ENCODE measurements around the gene BCL2L11.

Gene BCL2L11

DNA sequence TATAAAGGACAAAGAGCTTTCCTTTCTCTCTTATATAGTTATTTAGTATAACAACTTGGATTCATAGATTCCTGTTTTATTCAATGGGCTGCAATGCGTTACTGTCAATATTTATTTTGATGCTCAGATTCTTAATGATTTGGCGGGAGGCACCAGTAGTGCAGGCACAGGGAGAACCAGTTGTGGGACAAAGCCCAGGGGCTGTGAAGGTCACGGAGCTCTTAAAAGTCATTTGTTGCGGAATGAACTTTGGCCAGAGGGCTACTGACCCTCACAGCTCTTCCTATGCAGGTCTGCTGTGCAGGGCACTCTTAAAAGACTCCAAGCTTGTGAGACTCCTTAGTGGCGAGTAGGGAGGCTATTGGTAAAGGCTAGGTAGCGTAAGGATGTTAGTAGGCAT lies 34.0 kb downstream of the BCL2L11 start:
- no peak for DNase-seq (ENCODE audit: low read depth)
- no peak overlapping the region for H3K4me3 ChIP-seq (ENCODE audit: low read depth, low read length)
- TF ChIP-seq, protein P1, sequence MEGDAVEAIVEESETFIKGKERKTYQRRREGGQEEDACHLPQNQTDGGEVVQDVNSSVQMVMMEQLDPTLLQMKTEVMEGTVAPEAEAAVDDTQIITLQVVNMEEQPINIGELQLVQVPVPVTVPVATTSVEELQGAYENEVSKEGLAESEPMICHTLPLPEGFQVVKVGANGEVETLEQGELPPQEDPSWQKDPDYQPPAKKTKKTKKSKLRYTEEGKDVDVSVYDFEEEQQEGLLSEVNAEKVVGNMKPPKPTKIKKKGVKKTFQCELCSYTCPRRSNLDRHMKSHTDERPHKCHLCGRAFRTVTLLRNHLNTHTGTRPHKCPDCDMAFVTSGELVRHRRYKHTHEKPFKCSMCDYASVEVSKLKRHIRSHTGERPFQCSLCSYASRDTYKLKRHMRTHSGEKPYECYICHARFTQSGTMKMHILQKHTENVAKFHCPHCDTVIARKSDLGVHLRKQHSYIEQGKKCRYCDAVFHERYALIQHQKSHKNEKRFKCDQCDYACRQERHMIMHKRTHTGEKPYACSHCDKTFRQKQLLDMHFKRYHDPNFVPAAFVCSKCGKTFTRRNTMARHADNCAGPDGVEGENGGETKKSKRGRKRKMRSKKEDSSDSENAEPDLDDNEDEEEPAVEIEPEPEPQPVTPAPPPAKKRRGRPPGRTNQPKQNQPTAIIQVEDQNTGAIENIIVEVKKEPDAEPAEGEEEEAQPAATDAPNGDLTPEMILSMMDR (IDR thresholded peaks at IDR 0.05; ENCODE audit: insufficient read depth, low read depth, low read length, missing control alignments): no peak

DNA sequence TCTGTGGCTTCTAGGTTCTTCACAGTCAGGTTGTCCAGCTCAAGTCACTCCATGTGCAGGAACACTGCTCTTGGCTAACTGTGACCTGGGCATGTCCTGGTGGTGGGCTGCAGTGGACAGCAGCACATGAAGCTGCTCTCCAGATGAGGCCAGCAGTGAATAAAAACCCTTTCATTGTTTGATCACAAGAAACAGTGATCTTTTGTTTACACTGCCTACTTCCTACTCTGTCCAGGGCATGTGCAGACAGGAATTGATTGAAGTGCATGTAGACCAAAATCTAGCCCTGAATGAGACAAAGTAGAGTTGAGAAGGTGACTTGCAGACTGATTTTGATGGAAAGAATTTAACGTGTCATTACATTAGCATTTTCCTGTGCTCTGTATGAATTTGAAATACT lies 34.9 kb downstream of the BCL2L11 start:
- no peak overlapping the region for H3K4me3 ChIP-seq (ENCODE audit: low read depth, low read length)
- DNase-seq (ENCODE audit: low read depth): no peak
- TF ChIP-seq, protein P1 (IDR thresholded peaks at IDR 0.05; ENCODE audit: insufficient read depth, low read depth, low read length, missing control alignments): no peak

DNA sequence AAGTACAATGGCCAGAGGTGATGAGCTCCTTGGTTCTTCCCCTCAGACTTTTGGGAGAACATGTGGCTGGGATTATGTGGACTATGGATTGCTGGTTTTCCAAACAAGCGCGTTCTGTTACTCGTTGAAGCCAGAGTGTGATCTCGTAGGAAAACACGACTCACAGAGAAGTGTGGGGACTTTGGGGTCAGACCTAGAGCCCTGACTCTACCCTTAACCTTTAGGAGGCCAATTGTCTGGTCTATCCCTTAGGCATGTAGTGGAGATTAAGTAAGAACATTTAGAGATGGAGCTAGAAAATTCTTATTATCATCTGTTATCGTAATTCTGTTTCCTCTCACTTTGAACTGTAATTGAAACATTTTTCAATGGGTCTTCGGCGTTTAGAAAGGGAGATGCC lies 35.8 kb downstream of the BCL2L11 start:
- H3K4me3 ChIP-seq (ENCODE audit: low read depth, low read length): no peak overlapping the region
- no peak for DNase-seq (ENCODE audit: low read depth)
- TF ChIP-seq, protein P1 (IDR thresholded peaks at IDR 0.05; ENCODE audit: insufficient read depth, low read depth, low read length, missing control alignments): no peak

DNA sequence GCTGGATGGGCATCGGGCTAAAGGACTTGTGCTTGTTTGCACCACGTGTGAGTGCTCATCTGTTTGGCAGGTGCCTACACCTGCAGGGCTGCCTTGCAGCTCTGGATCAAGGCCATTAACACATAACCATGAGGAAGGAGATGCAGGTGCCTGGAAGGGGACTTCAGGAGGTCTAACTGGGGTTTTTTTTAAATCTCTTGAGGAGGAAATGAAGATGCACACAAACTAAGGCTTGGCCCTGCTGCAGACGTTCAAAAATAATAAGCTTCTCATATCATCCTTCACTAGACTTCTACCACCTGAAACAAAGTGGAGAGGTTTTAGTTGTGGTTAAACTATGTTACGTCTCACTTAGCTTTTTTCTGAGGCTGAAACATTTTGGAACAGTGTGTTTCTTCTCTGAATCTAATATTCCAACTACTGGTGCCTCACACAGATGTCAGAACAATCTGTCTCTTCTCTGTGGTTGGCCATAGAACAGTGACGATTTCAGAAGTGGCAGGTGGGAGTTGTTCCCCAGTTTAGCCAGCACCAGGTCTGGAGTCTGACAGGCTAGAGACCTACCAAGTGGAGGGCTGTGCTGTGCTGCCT lies 36.5 kb downstream of the BCL2L11 start:
- H3K4me3 ChIP-seq (ENCODE audit: low read depth, low read length): no peak overlapping the region
- DNase-seq (ENCODE audit: low read depth): peak; percentile 59
- TF ChIP-seq, protein P1 (IDR thresholded peaks at IDR 0.05; ENCODE audit: insufficient read depth, low read depth, low read length, missing control alignments): no peak

DNA sequence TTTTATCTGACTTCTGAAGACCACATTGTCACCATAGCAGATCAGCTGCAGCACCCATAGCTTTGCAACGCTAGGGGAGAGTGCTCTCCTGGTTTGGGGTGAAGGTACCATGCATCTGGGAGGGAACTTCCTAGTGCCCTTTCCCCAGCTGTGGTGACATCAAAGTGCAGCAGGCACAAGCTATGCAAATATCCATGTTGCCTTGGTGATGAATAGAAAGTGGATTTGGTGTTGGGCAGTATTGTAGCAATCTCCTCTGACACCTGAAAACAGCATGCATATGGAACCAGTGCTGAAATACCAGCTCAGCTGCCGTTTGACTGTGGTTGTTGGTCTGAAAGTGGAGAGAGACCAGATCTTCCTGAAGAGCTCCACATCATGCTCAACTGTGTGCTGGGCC lies 37.1 kb downstream of the BCL2L11 start:
- peak; percentile 78 for DNase-seq (ENCODE audit: low read depth)
- no peak overlapping the region for H3K4me3 ChIP-seq (ENCODE audit: low read depth, low read length)

DNA sequence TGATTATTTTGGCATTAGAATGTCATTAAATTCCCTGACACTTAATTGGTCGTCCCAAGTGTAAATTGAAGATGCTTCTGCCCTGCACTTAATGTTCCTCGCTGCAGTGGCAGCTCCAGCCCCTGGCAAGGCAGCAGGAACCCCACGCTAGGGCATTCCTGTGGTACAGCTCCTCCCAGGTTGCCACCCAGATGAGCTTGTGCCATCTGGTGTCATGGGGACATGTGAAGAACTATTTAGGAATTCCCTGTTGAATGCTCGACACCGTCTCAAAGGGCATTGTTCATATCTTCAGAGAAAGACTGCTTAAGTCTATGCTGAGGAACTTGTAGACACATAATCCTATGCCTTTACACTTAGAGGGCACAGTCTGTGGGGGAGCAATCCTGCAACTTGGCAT lies 38.9 kb downstream of the BCL2L11 start:
- no peak for DNase-seq (ENCODE audit: low read depth)

More for the DNA sequence above, 37.1 kb downstream of the BCL2L11 start:
- TF ChIP-seq, protein P1 (IDR thresholded peaks at IDR 0.05; ENCODE audit: insufficient read depth, low read depth, low read length, missing control alignments): no peak

More for the DNA sequence above, 38.9 kb downstream of the BCL2L11 start:
- H3K4me3 ChIP-seq (ENCODE audit: low read depth, low read length): no peak overlapping the region
- TF ChIP-seq, protein P1 (IDR thresholded peaks at IDR 0.05; ENCODE audit: insufficient read depth, low read depth, low read length, missing control alignments): no peak

All from GM12865 (cell line).